ENCODE data around the gene TMTC4. TPM values are rescaled to one million over a fixed set of nuclear protein-coding genes. Genes with fewer than 3 reads are reported as not detected.
A peak's percentile ranks its signal among the peaks of the same experiment; 100 is the strongest.
"Not testable (repeated sequence)": the region's sequence is repeated elsewhere in the genome, so short reads cannot be mapped to it uniquely, and the experiment has no call there.

TMTC4 gene, protein sequence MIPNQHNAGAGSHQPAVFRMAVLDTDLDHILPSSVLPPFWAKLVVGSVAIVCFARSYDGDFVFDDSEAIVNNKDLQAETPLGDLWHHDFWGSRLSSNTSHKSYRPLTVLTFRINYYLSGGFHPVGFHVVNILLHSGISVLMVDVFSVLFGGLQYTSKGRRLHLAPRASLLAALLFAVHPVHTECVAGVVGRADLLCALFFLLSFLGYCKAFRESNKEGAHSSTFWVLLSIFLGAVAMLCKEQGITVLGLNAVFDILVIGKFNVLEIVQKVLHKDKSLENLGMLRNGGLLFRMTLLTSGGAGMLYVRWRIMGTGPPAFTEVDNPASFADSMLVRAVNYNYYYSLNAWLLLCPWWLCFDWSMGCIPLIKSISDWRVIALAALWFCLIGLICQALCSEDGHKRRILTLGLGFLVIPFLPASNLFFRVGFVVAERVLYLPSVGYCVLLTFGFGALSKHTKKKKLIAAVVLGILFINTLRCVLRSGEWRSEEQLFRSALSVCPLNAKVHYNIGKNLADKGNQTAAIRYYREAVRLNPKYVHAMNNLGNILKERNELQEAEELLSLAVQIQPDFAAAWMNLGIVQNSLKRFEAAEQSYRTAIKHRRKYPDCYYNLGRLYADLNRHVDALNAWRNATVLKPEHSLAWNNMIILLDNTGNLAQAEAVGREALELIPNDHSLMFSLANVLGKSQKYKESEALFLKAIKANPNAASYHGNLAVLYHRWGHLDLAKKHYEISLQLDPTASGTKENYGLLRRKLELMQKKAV
- 7.8 TPM for polyA plus RNA-seq (2012; ENCODE audit: missing spikeins)

DNA sequence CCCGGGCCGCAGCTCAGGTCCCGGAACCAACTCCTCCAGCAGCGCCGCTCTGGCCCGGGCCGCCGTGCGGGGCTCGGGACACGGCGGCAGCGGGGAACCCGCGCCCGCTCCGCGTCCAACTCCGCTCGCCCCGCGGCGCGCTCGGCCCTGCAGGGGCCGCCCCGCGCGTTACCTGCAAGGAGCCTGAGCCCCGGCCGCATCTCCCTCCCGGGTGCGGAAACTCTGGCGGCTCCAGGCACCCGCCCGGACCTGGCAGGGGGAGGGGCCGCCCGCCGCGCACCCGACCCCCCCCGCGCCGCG is at the start of gene TMTC4:
TSS of gene TMTC4 (minus strand) at position 224 of the 300 bp plus-strand sequence. CDS start 4,433 bp downstream, outside the sequence.
- TF ChIP-seq TAF1 (IDR thresholded peaks at IDR 0.05; ENCODE audit: borderline replicate concordance, low read depth, low read length) (no peak), POLR2A (IDR thresholded peaks at IDR 0.05; ENCODE audit: low read depth, low read length) (no peak), POLR2AphosphoS5 (IDR thresholded peaks at IDR 0.05; ENCODE audit: low read depth, low read length) (no peak)
- FAIRE-seq (no peak), DNase-seq (ENCODE audit: insufficient read length) (no peak)

DNA sequence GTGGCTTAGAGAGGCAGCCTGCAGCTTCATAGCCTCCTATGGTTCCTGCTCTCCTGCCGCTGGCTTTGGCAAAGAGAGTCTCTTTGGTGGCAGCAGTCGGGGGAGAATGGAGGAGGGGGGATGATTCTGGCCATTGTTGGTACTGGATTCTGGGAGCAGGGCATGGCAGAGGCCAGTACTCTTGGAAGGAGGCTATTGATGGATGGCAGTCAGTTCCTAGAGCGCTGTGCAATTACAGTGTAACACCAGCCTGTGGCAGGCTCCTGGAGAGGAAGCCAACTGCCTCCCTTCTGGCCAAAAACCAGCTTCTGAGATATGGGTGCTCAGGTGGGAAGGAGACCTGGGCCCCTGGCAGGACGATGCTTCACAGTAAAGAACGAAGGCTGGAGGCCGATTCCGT is 47.9 kb upstream of the TMTC4 start:
- FAIRE-seq: no peak
- DNase-seq (ENCODE audit: insufficient read length): no peak
- TF ChIP-seq TAF1 (IDR thresholded peaks at IDR 0.05; ENCODE audit: borderline replicate concordance, low read depth, low read length) (no peak), POLR2AphosphoS5 (IDR thresholded peaks at IDR 0.05; ENCODE audit: low read depth, low read length) (no peak), POLR2A (IDR thresholded peaks at IDR 0.05; ENCODE audit: low read depth, low read length) (no peak)

DNA sequence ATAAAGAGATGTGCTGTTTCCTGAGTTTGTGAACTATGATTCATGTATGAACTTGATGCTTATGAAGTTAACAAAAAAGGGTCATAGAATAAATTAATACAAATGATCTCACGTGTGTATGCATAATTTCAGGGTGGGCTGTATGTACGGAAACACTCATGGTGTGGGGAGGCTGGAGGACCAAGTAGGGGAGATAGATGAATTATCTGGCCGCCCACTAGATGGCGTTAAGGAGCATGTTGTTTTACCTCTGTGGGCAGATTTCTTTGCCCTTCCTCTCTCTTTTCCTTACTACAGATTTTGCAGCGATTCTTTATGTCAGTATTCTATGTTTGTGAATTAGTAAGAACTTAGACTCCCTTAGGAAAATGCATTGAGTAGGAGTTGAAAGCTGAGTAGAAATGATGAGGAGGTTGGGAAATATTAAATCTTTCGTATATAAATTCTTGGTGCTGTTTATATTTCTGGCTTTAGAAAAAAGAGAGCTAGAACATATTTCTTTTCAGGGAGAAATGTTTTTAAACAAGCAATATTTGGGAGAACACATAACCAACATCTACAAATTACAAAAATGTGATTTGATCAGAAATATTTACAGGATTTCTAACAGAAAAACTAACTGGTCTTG is 47.4 kb upstream of the TMTC4 start:
- peak; percentile 57 for FAIRE-seq
- peak; percentile 10 for DNase-seq (ENCODE audit: insufficient read length)

DNA sequence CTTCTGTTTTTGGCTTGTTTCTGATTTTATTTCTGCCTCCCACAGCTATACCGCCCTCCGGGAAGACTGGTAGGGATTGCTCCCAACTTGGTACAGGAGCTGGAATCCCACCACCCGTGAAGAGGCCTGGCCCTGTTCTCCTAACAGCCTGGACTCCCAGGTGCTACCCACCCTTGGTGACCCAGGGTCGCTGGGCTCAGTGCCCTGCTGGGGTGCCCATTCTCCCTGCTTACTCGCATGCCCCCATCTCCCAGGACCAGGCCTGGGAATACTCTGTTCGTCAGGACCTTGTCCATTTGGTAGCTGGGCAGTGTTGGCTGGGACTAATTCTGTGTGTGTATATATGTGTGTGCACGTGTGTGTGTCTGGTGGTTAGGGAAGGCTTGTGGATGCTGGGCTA is 41.0 kb upstream of the TMTC4 start:
- no peak for TF ChIP-seq TAF1 (IDR thresholded peaks at IDR 0.05; ENCODE audit: borderline replicate concordance, low read depth, low read length)
- TF ChIP-seq POLR2AphosphoS5 (IDR thresholded peaks at IDR 0.05; ENCODE audit: low read depth, low read length): no peak
- no peak for TF ChIP-seq POLR2A (IDR thresholded peaks at IDR 0.05; ENCODE audit: low read depth, low read length)
- DNase-seq (ENCODE audit: insufficient read length) (no peak), FAIRE-seq (no peak)

More for the DNA sequence above, 47.4 kb upstream of the TMTC4 start:
- TF ChIP-seq POLR2AphosphoS5 (IDR thresholded peaks at IDR 0.05; ENCODE audit: low read depth, low read length): no peak
- TF ChIP-seq TAF1 (IDR thresholded peaks at IDR 0.05; ENCODE audit: borderline replicate concordance, low read depth, low read length): no peak
- no peak for TF ChIP-seq POLR2A (IDR thresholded peaks at IDR 0.05; ENCODE audit: low read depth, low read length)

DNA sequence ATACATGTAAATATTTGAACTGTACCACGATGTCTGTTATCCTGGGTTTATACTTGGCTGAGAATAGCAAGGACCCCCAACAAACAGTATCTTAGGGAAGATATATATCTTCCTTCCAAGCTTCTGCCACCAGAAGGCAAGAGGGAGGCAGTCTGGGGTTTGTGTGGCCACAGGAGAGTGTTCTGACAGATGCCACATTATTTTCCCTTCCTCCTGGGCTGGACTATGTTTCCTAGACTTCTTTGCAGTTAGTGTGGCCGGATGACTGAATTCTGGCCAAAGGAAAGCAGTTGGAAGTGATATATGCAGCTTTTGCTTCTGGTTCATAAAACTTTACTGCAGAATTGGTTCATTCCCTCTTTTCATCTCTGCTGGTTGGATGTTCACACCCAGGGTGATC is 39.9 kb upstream of the TMTC4 start:
- TF ChIP-seq TAF1 (IDR thresholded peaks at IDR 0.05; ENCODE audit: borderline replicate concordance, low read depth, low read length) (no peak), POLR2AphosphoS5 (IDR thresholded peaks at IDR 0.05; ENCODE audit: low read depth, low read length) (no peak), POLR2A (IDR thresholded peaks at IDR 0.05; ENCODE audit: low read depth, low read length) (no peak)
- FAIRE-seq (no peak), DNase-seq (ENCODE audit: insufficient read length) (no peak)

DNA sequence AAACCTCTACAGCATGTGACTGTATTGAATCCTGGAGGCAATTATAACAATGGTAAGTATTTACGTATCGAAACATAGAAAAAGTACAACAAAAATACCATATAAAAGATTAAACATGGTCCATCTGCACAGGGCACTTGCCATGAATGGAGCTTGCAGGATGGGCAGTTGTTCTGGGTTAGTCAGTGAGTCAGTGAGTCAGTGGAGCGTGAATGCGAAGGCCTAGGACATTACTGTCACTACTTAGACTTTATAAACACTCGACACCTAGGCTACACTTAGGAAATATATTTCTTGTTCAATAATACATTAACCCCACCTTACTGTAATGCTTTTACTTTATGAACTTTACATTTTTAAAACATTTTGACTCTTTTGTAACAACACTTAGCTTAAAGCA is 35.6 kb upstream of the TMTC4 start:
- DNase-seq (ENCODE audit: insufficient read length) (no peak), FAIRE-seq (no peak)
- TF ChIP-seq POLR2A (IDR thresholded peaks at IDR 0.05; ENCODE audit: low read depth, low read length) (no peak), TAF1 (IDR thresholded peaks at IDR 0.05; ENCODE audit: borderline replicate concordance, low read depth, low read length) (no peak)

DNA sequence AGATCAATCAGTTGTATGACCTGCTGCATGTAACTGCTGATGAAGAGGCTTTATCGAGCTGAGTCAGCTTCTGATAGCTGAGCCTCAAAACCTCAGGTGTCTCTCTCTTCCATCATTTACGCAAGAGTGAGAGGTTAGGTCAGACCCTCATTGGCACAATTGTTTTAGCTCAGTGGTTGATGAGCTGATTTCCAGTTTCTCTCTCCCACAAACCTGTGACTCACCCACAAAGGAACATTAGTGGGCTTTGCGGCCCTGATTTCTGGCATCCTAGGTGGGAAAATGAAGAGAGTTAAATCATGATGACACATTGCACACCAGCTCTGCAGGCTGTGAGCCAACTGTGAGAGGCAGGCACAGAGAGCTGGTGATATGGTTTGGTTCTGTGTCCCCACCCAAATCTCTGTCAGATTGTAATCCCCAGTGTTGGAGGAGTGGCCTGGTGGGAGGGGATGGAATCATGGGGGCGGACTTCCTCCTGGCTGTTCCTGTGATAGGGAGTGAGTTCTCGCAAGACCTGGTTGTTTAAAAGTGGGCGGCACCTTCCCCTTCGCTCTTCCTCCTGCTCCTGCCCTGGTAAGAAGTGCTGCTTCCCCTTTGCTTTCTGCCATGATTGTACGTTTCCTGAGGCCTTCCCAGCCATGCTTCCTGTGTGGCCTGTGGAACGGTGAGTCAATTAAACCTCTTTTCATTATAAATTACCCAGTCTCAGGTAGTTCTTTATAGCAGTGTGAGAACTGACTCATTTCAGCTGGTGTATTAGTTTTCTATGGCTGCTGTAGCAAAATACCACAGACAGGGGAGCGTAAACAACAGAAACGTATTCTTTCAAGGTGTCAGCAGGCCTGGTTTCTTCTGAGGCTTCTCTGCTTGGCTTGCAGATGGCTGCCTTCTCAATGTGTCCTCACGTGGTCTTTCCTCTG is 33.5 kb upstream of the TMTC4 start:
- no peak for FAIRE-seq
- TF ChIP-seq POLR2A (IDR thresholded peaks at IDR 0.05; ENCODE audit: low read depth, low read length) (no peak), TAF1 (IDR thresholded peaks at IDR 0.05; ENCODE audit: borderline replicate concordance, low read depth, low read length) (no peak), POLR2AphosphoS5 (IDR thresholded peaks at IDR 0.05; ENCODE audit: low read depth, low read length) (no peak)
- DNase-seq (ENCODE audit: insufficient read length): no peak

DNA sequence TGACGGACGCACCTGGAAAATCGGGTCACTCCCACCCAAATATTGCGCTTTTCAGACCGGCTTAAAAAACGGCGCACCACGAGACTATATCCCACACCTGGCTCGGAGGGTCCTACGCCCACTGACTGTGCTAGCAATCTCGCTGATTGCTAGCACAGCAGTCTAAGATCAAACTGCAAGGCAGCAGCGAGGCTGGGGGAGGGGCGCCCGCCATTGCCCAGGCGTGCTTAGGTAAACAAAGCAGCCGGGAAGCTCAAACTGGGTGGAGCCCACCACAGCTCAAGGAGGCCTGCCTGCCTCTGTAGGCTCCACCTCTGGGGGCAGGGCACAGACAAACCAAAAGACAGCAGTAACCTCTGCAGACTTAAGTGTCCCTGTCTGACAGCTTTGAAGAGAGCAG is 23.7 kb upstream of the TMTC4 start:
- FAIRE-seq; DNase-seq (ENCODE audit: insufficient read length): not testable (repeated sequence)

DNA sequence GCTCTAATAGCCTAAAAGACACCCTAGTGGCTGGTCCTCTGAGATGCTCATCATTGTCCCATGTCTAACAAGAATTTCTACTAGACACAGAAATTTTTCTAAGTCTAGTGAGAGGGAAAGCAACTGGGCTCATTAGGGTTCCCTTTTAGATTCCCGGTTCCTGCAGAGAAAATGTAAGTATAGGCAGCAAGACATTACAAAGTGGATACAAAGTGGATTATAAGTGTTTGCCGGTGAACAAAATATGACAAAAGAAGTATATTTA is 20.8 kb upstream of the TMTC4 start:
- DNase-seq (ENCODE audit: insufficient read length) (no peak), FAIRE-seq (no peak)
- TF ChIP-seq TAF1 (IDR thresholded peaks at IDR 0.05; ENCODE audit: borderline replicate concordance, low read depth, low read length): no peak
- TF ChIP-seq POLR2A (IDR thresholded peaks at IDR 0.05; ENCODE audit: low read depth, low read length): no peak
- no peak for TF ChIP-seq POLR2AphosphoS5 (IDR thresholded peaks at IDR 0.05; ENCODE audit: low read depth, low read length)

DNA sequence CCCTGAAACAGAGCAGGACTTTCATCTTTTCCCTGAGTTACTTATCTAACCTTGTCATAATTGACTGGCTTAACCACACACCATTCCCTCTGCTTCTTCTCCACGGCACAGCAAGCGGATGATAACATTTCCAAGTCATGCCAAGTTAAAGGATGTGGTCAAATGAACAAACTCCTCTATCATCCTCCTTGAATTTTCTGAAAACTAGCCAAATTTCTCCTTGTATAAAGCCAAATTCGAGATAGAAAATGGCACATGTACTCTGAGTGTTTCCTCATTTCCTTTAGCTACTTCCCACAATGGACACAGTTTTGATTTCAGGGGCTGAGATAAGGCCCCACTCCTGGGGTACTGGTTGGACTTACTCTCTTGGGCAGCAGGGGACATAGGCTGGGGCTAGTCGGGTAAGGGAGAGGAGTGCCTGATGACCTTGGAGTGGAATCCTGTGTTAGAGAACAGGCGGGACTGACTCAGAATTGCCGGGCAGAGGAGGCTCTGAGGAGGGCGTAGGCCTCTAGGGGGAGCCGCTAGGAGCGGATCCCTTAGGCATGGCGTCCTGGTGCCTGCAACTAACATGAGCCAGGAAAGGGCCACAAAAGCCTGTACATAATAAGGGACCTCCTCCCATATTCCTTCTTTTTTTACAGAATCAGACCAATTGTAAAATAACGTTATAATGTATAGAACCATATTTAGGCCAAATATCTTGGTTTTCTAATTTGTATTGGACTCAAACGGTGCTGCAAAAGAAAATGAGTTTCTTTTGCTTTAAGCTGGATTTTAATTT is 20.3 kb upstream of the TMTC4 start:
- DNase-seq (ENCODE audit: insufficient read length): peak; percentile 21
- no peak for TF ChIP-seq POLR2AphosphoS5 (IDR thresholded peaks at IDR 0.05; ENCODE audit: low read depth, low read length)
- no peak for TF ChIP-seq TAF1 (IDR thresholded peaks at IDR 0.05; ENCODE audit: borderline replicate concordance, low read depth, low read length)
- TF ChIP-seq POLR2A (IDR thresholded peaks at IDR 0.05; ENCODE audit: low read depth, low read length): no peak
- FAIRE-seq: no peak

Data from GM12892 (cell line).